ENCODE results near the gene SPOCD1. TPM values are rescaled to one million over a fixed set of nuclear protein-coding genes. Genes with fewer than 3 reads are reported as not detected.

SPOCD1 gene
- total RNA-seq, 1 donor from 2014 or later, result 30.7 TPM

DNA sequence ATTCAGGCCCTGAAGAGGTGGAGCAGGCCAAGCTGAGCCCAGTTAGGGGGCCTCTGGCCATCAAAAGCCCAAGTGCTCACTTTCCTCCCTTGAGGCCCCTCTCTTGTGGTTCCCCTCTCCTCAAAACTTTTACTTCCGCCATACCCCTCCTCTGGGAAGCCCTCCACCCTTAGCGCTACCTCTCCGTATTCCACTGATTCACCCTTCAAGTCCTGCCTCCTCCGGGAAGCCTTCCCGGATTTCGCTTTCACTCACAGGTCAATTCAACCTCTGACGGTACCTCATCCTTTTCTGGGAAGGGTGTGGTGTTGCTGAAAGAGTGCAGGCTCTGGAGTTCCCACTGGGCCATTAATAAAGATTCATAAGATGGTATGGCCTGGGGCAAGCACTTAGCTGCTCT lies 19.1 kb downstream of the SPOCD1 start:
- DNase-seq (ENCODE audit: low spot score in 2 of 2), result peak in 1 of 2 donors; percentile 37
- no peak overlapping the region for H3K27ac ChIP-seq
- intact Hi-C loops (cut with DNase I), result no loop called here

DNA sequence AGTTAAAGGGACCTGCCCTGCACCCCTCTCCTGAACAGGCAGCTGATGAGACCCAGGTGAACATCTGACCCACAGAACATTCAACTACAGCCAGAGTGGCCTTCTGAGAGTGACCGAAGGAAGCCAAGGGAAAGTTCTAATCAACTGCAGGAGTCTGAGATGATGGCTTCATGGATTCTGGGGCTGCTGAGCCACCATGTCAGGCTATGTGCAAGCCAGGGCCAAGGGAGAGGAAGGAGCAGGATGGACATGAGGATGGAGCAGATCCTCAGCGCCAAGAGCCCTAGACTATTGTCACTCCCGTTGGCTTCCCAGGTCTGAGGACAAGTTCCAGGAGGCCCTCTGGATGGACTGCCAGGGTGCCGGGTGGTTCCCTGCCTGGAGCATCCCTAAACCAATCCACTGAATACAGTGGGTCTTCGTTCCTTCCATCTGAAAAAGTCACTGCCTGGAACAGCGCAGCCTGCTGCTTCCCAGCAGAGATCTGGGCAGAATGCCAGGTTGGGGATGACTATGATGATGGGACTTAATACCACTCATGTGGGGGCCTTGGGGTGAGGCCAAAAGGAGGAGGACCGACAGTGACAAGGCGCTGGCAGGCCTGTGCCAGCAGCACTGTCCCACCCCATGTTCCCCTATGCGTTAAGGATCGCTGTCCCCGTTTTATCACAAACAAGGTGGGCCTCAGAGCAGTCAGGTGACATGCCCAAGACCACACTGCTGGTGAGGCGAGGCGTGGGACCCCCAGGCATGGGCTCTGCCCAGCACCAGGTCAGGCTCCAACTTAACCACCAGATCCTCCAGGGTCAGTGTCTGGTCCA lies 19.8 kb downstream of the SPOCD1 start:
- intact Hi-C loops (cut with DNase I), result no loop called here
- no peaks in the 10 kb centered on the region for H3K9me3 ChIP-seq
- peaks cover 0 to 5% of the 10 kb centered on the region in 2 donors for H3K4me1 ChIP-seq
- no peak overlapping the region for H3K27ac ChIP-seq
- DNase-seq (ENCODE audit: low spot score in 2 of 2), result peak in 1 of 2 donors; percentile 66
- H3K36me3 ChIP-seq, result no peaks in the 10 kb centered on the region
- H3K4me3 ChIP-seq, result no peak overlapping the region
- TF ChIP-seq, protein P1, sequence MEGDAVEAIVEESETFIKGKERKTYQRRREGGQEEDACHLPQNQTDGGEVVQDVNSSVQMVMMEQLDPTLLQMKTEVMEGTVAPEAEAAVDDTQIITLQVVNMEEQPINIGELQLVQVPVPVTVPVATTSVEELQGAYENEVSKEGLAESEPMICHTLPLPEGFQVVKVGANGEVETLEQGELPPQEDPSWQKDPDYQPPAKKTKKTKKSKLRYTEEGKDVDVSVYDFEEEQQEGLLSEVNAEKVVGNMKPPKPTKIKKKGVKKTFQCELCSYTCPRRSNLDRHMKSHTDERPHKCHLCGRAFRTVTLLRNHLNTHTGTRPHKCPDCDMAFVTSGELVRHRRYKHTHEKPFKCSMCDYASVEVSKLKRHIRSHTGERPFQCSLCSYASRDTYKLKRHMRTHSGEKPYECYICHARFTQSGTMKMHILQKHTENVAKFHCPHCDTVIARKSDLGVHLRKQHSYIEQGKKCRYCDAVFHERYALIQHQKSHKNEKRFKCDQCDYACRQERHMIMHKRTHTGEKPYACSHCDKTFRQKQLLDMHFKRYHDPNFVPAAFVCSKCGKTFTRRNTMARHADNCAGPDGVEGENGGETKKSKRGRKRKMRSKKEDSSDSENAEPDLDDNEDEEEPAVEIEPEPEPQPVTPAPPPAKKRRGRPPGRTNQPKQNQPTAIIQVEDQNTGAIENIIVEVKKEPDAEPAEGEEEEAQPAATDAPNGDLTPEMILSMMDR (IDR thresholded peaks at IDR 0.05), result no peak
- H3K27me3 ChIP-seq, result no peaks in the 10 kb centered on the region

More for the DNA sequence above, 19.1 kb downstream of the SPOCD1 start:
- Histone ChIP-seq H3K4me1 (peaks cover 0 to 5% of the 10 kb centered on the region in 2 donors), H3K4me3 (no peak overlapping the region), H3K27me3 (no peaks in the 10 kb centered on the region), H3K36me3 (no peaks in the 10 kb centered on the region), H3K9me3 (no peaks in the 10 kb centered on the region)
- TF ChIP-seq, protein P1 (IDR thresholded peaks at IDR 0.05), result no peak

DNA sequence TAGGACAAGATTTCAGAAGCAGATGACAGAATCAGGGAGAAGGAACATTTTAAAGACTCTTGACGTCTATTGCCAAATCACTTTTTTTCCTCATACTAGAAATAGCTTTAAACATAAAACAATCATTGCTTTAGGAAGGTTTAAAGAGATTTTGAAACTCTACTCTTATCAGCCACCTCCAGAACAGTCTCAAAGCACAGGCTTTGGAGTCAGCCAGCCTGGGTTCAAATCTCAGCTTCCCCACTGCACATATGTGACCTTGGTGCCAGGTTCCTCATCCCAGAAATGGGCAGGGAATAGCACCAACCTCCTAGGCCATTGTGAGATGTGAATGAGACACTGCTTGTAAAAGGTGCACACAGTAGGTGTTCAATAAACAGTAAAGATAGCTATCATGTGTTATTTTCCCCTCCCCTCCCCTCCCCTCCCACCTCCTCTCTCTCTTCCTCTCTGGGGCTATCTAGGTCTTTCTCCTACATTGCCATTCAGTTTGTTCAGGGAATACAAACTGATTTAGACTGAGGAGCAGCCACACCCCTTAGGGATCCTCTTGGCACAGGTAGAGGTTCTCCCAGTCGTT lies 20.6 kb downstream of the SPOCD1 start:
- no peaks in the 10 kb centered on the region for H3K36me3 ChIP-seq
- no peak overlapping the region for H3K27ac ChIP-seq
- H3K9me3 ChIP-seq, result no peaks in the 10 kb centered on the region
- peaks cover 0 to 5% of the 10 kb centered on the region in 2 donors for H3K4me1 ChIP-seq
- no peak overlapping the region for H3K4me3 ChIP-seq
- TF ChIP-seq, protein P1 (IDR thresholded peaks at IDR 0.05), result no peak
- intact Hi-C loops (cut with DNase I), result no loop called here
- DNase-seq (ENCODE audit: low spot score in 2 of 2), result no peak
- H3K27me3 ChIP-seq, result no peaks in the 10 kb centered on the region

DNA sequence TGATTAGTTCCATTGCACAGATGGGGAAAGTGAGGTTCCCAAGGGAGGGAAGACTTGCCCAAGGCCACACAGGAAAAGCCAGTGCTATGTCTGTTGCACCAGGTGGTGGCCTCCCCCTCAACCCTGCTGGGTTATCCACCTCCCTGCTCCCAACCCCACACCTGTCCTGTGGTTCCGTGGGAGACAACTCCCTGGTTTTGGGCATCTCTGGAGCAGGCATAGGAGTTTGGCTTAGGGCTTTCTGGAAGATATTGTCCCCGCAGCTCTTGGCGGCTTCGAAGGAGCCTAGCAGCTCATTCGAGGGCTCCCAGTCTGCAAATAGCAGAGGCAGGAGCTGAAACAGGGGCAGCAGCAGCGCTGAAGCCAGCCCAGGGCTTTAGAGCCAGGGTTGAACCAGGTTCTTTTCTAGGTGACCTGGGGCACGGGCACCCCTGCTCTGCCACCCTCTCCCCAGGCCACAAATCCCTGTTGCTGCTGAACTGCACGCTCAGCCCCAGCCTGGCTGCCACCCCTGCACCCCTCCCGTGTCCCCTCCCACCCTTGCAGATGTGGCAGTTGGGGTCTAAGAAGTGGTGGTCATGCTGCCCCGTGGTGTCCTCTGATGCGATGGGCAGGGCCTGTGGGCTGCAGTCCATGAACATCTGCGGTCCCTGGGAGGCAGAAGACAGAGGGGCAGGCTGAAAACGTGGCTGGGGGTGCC lies 22.1 kb downstream of the SPOCD1 start:
- Histone ChIP-seq H3K27me3 (no peaks in the 10 kb centered on the region), H3K4me1 (peaks cover 0 to 10% of the 10 kb centered on the region in 2 donors), H3K36me3 (no peaks in the 10 kb centered on the region), H3K4me3 (no peak overlapping the region), H3K27ac (no peak overlapping the region), H3K9me3 (no peaks in the 10 kb centered on the region)
- TF ChIP-seq, protein P1 (IDR thresholded peaks at IDR 0.05), result no peak
- intact Hi-C loops (cut with DNase I), result no loop called here
- peak in 1 of 2 donors; percentile 53 for DNase-seq (ENCODE audit: low spot score in 2 of 2)

DNA sequence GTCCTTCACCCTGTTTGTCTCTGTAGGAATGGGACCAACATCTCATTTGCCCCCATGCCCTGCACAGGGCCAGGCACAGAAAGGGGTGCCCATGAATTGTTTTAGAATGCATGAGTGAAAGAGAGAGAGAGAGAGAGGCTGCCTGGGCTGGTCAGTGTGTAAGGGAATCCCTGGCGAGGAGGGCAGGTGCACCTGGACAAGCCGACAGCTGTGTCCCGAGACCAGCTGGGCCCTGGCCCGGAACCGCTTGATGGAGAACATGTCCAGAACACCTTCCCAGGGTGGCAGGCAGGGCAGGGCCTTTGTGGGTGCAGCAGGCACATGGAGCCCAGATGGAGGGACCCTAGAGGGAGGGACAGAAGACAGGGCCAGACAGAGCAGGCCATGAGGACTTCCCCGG lies 22.7 kb downstream of the SPOCD1 start:
- Histone ChIP-seq H3K27ac (no peak overlapping the region), H3K4me1 (peaks cover 0 to 11% of the 10 kb centered on the region in 2 donors), H3K9me3 (no peaks in the 10 kb centered on the region), H3K36me3 (no peaks in the 10 kb centered on the region), H3K4me3 (no peak overlapping the region), H3K27me3 (no peaks in the 10 kb centered on the region)
- intact Hi-C loops (cut with DNase I), result no loop called here
- DNase-seq (ENCODE audit: low spot score in 2 of 2), result peak in 1 of 2 donors; percentile 55
- TF ChIP-seq, protein P1 (IDR thresholded peaks at IDR 0.05), result no peak
